SHP77 treated with DMSO at 0.1 percent for 48 hours (cell line): ENCODE data around the gene CYB5R3.
"Not testable (repeated sequence)": the region's sequence is repeated elsewhere in the genome, so short reads cannot be mapped to it uniquely, and the experiment has no call there.

Experiments
- DNase-seq: peaks from one replicate; lab custom pipeline; 2025; lab: John Stamatoyannopoulos, UW

Gene CYB5R3

GRCh38 chr22:42601879-42602465, 47.2 kb downstream of the CYB5R3 start:
- no peak for DNase-seq

GRCh38 chr22:42596863-42597530, 52.2 kb downstream of the CYB5R3 start:
- no peak for DNase-seq

DNA sequence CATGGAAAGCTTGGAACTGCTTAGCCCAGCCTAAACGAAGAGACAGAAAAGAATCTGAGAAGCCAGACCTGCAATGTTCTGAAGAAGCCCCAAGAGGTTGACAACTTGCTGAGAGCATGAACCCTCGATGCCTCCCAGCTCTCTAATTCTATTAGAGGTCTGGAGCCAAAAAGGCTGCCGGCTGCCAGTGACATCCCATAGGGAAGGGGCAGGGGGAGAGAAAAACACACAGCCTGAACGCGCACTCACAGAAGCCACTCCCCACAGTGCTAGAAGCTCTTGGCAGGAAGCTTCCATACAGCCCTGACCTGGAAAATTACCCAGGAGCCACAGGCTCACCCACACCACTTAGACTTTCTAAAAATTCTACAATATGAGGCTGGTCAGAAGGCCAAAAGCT, 52.9 kb downstream of the CYB5R3 start:
- DNase-seq, result no peak

DNA sequence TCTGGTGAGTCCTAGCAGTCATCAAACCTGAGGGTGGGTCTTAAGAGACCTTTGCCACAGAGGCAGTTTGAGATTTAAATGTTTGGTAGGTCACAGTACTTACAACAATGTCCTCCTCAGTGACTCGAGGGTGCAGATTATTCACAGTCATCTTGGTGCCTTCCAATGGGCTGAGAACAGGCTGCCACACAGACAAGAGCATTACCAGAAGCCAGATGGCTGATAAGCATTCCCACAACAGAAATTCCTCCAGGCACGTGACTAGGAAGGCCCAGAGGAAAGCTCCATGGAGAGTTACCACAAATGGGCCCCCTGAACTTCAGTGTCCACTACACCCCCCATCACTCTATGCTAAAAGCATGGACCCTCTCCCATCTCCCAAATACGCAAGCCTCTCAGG, 53.8 kb downstream of the CYB5R3 start:
- DNase-seq, result no peak

- DNase-seq, result no peak
These were observed 57.2 kb downstream of the CYB5R3 start for GRCh38 chr22:42591987-42592386.

DNA sequence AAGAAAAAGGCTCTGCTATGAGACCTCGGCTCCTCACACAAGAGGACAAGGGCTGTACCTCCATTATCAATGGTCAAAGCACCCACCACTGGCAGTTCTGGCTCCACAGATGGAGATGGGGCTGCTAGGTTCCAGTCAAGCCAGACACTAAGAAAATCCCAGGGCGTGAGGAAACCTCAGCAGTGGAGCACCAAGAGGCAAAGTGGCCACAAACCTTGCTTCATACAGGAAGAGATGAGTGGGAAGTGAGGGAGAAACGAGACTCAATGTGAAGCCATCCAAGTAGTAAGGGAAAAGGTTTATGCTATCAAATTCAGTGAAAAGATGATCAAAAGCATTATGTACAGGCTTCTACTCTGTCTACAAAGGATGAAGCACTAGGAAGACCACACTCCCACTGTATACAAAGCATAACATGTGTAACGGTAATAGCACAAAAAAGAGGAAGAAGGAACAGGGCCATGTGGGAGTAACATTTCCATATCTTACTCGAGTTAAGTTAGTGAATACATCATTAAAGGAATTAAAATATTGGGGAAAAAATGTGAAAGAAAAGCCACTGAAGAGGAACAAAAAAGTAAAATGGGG, 61.5 kb downstream of the CYB5R3 start:
- no peak for DNase-seq

GRCh38 chr22:42586381-42586780, 62.8 kb downstream of the CYB5R3 start:
- no peak for DNase-seq

GRCh38 chr22:42585096-42585495, 64.1 kb downstream of the CYB5R3 start:
- no peak for DNase-seq

GRCh38 chr22:42584364-42584940, 64.7 kb downstream of the CYB5R3 start:
- DNase-seq, result no peak

DNA sequence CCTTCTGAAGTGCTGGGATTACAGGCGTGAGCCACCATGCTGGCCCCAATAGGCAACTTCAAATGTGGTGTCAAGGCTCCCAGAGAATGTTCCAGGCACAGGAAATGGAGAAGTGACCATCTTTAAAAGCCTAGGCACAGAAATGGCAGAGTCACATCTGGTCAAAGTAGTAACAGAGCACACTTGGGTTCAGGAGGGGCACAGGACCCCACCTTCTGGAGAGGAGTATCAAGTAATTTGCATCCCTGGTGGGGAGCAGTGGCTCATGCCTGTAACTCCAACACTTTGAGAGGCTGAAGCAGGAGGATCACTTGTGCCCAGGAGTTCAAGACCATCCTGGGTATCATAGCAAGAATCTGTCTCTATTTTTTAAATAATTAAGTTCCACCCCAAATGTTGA, 66.2 kb downstream of the CYB5R3 start:
- DNase-seq, result no peak

DNA sequence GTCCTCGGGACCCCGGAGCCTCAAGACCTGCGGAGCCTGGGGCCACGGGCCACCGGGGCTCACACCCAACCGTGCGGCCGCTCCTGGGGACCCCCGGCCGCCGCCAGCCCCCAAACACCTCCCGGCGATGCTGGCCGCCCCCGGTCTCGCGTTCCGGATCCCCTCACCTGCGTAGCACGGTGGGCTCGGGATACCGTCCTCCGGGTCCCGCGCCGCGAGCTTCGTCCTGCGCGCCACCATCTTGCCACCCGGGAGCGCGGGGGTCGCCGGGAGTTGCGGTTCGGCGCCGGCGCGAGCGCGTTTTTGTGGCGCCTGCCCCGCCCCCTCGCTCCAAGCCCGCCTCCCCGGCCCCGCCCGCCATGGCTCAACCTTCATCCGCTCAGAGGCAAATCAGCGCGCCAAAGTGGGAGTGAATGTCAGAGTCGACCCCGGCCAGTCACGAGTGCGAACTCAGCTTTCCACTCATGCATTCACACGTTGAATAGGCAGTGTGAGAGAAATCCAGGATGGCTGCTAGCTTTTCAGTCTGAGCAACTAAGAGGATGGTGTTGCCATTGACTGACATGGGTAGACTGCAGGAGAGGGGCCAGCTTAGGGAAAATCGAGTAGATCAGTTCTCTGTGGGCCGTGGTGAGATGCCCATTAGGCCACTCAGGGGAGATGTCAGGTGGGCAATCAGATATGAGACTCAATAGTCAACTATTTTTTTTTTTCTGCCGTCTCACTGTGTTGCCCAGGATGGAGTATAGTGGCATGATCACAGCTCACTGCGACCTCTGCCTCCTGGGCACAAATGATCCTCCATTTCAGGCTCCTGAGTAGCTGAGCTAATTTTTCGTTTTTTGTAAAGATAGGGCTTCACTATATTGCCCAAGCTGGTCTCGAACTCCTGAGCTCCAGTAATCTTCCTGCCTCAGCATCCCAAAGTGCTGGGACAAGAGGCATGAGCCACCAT, 67.2 kb downstream of the CYB5R3 start:
- DNase-seq, result no peak

- DNase-seq, result not testable (repeated sequence)
These were observed 67.9 kb downstream of the CYB5R3 start for GRCh38 chr22:42581194-42581761.

GRCh38 chr22:42580040-42580439, 69.2 kb downstream of the CYB5R3 start:
- DNase-seq, result not testable (repeated sequence)

DNA sequence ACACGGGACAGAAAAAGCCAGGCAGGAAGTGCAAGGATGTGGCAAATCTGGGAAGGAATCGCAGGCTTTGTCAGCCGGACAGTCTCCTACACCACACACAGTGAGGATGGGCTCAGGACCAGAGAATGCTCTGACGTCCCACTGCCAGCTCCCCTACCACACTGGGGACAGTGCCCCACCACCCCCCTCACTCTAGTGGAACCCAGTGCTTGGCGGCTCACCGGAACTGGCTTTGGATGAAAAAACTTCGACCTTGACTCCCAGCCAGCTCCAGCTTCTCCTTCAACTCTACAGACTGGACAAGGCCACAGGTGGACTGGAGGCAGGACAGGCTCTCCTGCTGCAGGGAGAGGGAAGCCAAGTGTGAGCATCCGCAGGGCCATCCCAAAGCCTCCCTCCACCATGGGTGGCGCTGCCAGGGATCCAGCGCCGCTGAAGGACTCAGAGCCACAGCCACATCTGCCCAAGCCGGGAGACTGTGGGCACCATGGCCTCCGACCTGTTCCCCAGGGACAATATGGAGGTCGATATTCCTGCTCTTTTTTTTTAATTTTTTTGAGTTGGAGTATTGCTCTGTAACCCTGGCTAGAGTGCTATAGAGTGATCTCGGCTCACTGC, 71.5 kb downstream of the CYB5R3 start:
- DNase-seq, result no peak

DNA sequence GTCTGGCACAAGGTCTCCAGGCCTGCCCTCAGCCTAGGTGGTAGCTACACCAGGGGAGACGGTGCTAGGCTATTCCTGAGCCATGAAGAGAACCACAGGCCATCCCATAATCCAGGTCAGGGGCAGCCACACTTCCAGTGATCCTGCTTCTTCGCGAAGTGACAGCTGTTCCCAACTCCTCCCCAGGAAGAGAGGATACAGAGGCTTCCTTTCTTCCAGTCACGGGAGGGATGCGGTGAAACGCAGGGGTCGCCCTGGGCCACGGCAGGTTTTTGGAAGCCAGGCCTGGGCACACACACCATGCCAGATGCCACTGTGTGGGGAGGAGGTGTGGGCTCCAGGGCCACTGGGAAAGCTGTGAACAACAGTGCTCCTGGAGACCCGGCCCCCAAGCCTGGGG, 72.1 kb downstream of the CYB5R3 start:
- DNase-seq, result not testable (repeated sequence)

GRCh38 chr22:42575996-42576574, 73.1 kb downstream of the CYB5R3 start:
- DNase-seq, result not testable (repeated sequence)

- not testable (repeated sequence) for DNase-seq
These were observed 74.7 kb downstream of the CYB5R3 start for GRCh38 chr22:42574468-42574867.

- DNase-seq, result not testable (repeated sequence)
These were observed 75.1 kb downstream of the CYB5R3 start for GRCh38 chr22:42574046-42574445.

- not testable (repeated sequence) for DNase-seq
These were observed 78.1 kb downstream of the CYB5R3 start for GRCh38 chr22:42571068-42571467.

- not testable (repeated sequence) for DNase-seq
These were observed 78.6 kb downstream of the CYB5R3 start for GRCh38 chr22:42570580-42570979.

GRCh38 chr22:42567950-42568349, 81.2 kb downstream of the CYB5R3 start:
- not testable (repeated sequence) for DNase-seq
